ENCODE results near the gene LNP1.

- TF ChIP-seq, protein P1, sequence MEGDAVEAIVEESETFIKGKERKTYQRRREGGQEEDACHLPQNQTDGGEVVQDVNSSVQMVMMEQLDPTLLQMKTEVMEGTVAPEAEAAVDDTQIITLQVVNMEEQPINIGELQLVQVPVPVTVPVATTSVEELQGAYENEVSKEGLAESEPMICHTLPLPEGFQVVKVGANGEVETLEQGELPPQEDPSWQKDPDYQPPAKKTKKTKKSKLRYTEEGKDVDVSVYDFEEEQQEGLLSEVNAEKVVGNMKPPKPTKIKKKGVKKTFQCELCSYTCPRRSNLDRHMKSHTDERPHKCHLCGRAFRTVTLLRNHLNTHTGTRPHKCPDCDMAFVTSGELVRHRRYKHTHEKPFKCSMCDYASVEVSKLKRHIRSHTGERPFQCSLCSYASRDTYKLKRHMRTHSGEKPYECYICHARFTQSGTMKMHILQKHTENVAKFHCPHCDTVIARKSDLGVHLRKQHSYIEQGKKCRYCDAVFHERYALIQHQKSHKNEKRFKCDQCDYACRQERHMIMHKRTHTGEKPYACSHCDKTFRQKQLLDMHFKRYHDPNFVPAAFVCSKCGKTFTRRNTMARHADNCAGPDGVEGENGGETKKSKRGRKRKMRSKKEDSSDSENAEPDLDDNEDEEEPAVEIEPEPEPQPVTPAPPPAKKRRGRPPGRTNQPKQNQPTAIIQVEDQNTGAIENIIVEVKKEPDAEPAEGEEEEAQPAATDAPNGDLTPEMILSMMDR (IDR thresholded peaks at IDR 0.05; ENCODE audit: extremely low read depth in 1 of 2, insufficient read depth in 1 of 2, low read depth in 1 of 2, low read length in 2 of 2), result no peak
- TF ChIP-seq EZH2 (IDR thresholded peaks at IDR 0.05; ENCODE audit: borderline replicate concordance, low read depth, low read length, severe bottlenecking) (no peak), POLR2A (IDR thresholded peaks at IDR 0.05; ENCODE audit: low read depth, low read length) (no peak), GATA2 (IDR thresholded peaks at IDR 0.05; ENCODE audit: insufficient read depth, insufficient read length, low read depth, low read length) (no peak), POLR2AphosphoS5 (IDR thresholded peaks at IDR 0.05; ENCODE audit: insufficient read depth, low read depth, low read length) (no peak)
- TF ChIP-seq, protein P2, sequence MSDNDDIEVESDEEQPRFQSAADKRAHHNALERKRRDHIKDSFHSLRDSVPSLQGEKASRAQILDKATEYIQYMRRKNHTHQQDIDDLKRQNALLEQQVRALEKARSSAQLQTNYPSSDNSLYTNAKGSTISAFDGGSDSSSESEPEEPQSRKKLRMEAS (IDR thresholded peaks at IDR 0.05; ENCODE audit: insufficient read depth, insufficient read length), result no peak
Measured at GRCh38 chr3:100399341-100400071, 1.8 kb upstream of the LNP1 start.

Data from endothelial cell of umbilical vein (primary cell).